Cardiac muscle cell (in vitro differentiated cells and primary cell): ENCODE data around the gene GCK. TPM values are rescaled to one million over a fixed set of nuclear protein-coding genes. Genes with fewer than 3 reads are reported as not detected.

Experiments used
- DNase-seq, 2 donors: peaks; one replicate each; pipeline versions ENCODE4 v3.0.0 to v3.0.0-alpha.2; 2010 to 2017; ENCODE audit warnings: low read depth in 1 of 2, low spot score in 1 of 2
- H3K27ac ChIP-seq: fragments of 200-600 bp; sonication (generic); 2 replicates; pipeline ENCODE4 v1.5.1; 2016
- H3K27me3 ChIP-seq: fragments of 200-600 bp; sonication (generic); 2 replicates; pipeline ENCODE4 v1.6.0; 2016; ENCODE audit warnings: control low read depth
- H3K36me3 ChIP-seq: fragments of 200-600 bp; sonication (generic); 2 replicates; pipeline ENCODE4 v1.5.1; 2016; ENCODE audit warnings: control low read depth
- H3K4me1 ChIP-seq: fragments of 200-600 bp; sonication (generic); 2 replicates; pipeline ENCODE4 v1.8.1; 2017; ENCODE audit warnings: low read depth, mild to moderate bottlenecking, mixed run types
- H3K4me3 ChIP-seq: fragments of 200-600 bp; sonication (generic); 2 replicates; pipeline ENCODE4 v1.5.1; 2016; ENCODE audit warnings: mild to moderate bottlenecking
- H3K9me3 ChIP-seq: fragments of 200-600 bp; sonication (generic); 2 replicates; pipeline ENCODE4 v1.5.1; 2017; ENCODE audit warnings: low read depth, mild to moderate bottlenecking, control low read depth
- CTCF ChIP-seq: IDR thresholded peaks from 2 replicates; pipeline ENCODE4 v1.5.1; 2012; ENCODE audit warnings: low read depth, mild to moderate bottlenecking, low read length
- polyA plus RNA-seq: library from polyadenylated mRNA; unstranded; fragments of >200 nt; fragmentation: Nextera tagmentation; extraction: Ambion mirVana; gene quantifications from 2 replicates; pipeline ENCODE4 v1.2.1, GENCODE V29; 2016
- total RNA-seq: library from RNA; depleted of rRNA; stranded (reverse); fragments of >200 nt; gene quantifications from 2 replicates; pipeline ENCODE4 v1.2.3, GENCODE V29; 2016

GCK gene
- total and polyA plus RNA-seq, 2 experiments from 2014 or later: 26.7 to 46.4 TPM

GRCh38 chr7:44101966-44102845 is 87.0 kb downstream of the GCK start:
- H3K27ac ChIP-seq: no peak overlapping the region

GRCh38 chr7:44101303-44101965 is 87.8 kb downstream of the GCK start:
- Histone ChIP-seq H3K27me3 (no peaks in the 10 kb centered on the region), H3K27ac (no peak overlapping the region), H3K9me3 (no peaks in the 10 kb centered on the region), H3K36me3 (no peaks in the 10 kb centered on the region), H3K4me1 (no peaks in the 10 kb centered on the region), H3K4me3 (no peak overlapping the region)
- TF ChIP-seq CTCF: no peak
- DNase-seq: no peak

More at GRCh38 chr7:44101966-44102845, 87.0 kb downstream of the GCK start:
- Histone ChIP-seq H3K4me1 (no peaks in the 10 kb centered on the region), H3K36me3 (no peaks in the 10 kb centered on the region), H3K27me3 (no peaks in the 10 kb centered on the region), H3K9me3 (no peaks in the 10 kb centered on the region), H3K4me3 (no peak overlapping the region)
- no peak for TF ChIP-seq CTCF
- DNase-seq: peak in 1 of 2 donors; percentile 43

GRCh38 chr7:44100458-44101302 is 88.6 kb downstream of the GCK start:
- peak overlapping the region; percentile 37 for H3K27ac ChIP-seq
- H3K4me3 ChIP-seq: no peak overlapping the region
- TF ChIP-seq CTCF: no peak
- peak in 1 of 2 donors; percentile 85 for DNase-seq
- H3K27me3 ChIP-seq: no peaks in the 10 kb centered on the region
- H3K4me1 ChIP-seq: no peaks in the 10 kb centered on the region
- no peaks in the 10 kb centered on the region for H3K9me3 ChIP-seq
- H3K36me3 ChIP-seq: no peaks in the 10 kb centered on the region

- Histone ChIP-seq H3K9me3 (no peaks in the 10 kb centered on the region), H3K4me1 (peaks cover 2% of the 10 kb centered on the region), H3K4me3 (no peak overlapping the region), H3K27me3 (no peaks in the 10 kb centered on the region), H3K36me3 (no peaks in the 10 kb centered on the region), H3K27ac (no peak overlapping the region)
- no peak for DNase-seq
- no peak for TF ChIP-seq CTCF
Observed at GRCh38 chr7:44099669-44100068, 89.6 kb downstream of the GCK start.
